MM.1S (cell line): Measurements from ENCODE around the gene BCL2L14.

Source experiments
- DNase-seq: peaks from one replicate; pipeline ENCODE4 v3.0.0-alpha.2; 2015
- H2AFZ ChIP-seq: fragments of 300-600 bp; sonication (generic); 2 replicates; pipeline ENCODE4 v1.6.0; 2016; ENCODE audit warnings: antibody characterized with exemption, low read length
- H3F3A ChIP-seq: fragments of 300-600 bp; sonication (generic); 2 replicates; pipeline ENCODE4 v1.6.1; 2016; ENCODE audit warnings: mild to moderate bottlenecking, antibody characterized with exemption, low read length, moderate library complexity, mixed read lengths; ENCODE audit not compliant: insufficient read depth
- H3K27ac ChIP-seq: fragments of 300-600 bp; sonication (generic); 2 replicates; pipeline ENCODE4 v1.5.1; 2016; ENCODE audit warnings: mild to moderate bottlenecking, low read length
- H3K27me3 ChIP-seq: fragments of 300-600 bp; sonication (generic); replicated peaks from 2 replicates; pipeline ENCODE4 v1.6.0; 2016; ENCODE audit warnings: low read length; ENCODE audit not compliant: insufficient read depth
- H3K36me3 ChIP-seq: fragments of 300-600 bp; sonication (generic); replicated peaks from 2 replicates; pipeline ENCODE4 v1.6.1; 2016; ENCODE audit warnings: mild to moderate bottlenecking, low read length, mixed read lengths; ENCODE audit not compliant: insufficient read depth
- H3K4me1 ChIP-seq: fragments of 300-600 bp; sonication (generic); 2 replicates; pipeline ENCODE4 v1.6.1; 2016; ENCODE audit warnings: low read length, mixed read lengths
- H3K4me2 ChIP-seq: fragments of 300-600 bp; sonication (generic); 2 replicates; pipeline ENCODE4 v1.6.0; 2016; ENCODE audit warnings: low read depth, low read length
- H3K4me3 ChIP-seq: fragments of 300-600 bp; sonication (generic); 2 replicates; pipeline ENCODE4 v1.5.1; 2016; ENCODE audit warnings: low read length, mixed read lengths
- H3K79me2 ChIP-seq: fragments of 300-600 bp; sonication (generic); 2 replicates; pipeline ENCODE4 v1.6.1; 2016; ENCODE audit warnings: mixed run types, low read length, mixed read lengths
- H3K9ac ChIP-seq: fragments of 300-600 bp; sonication (generic); 2 replicates; pipeline ENCODE4 v1.6.1; 2016; ENCODE audit warnings: low read length, mixed read lengths
- H3K9me2 ChIP-seq: fragments of 300-600 bp; sonication (generic); replicated peaks from 2 replicates; pipeline ENCODE4 v1.6.1; 2016; ENCODE audit warnings: mild to moderate bottlenecking, low read length, mixed read lengths; ENCODE audit not compliant: insufficient read depth
- H3K9me3 ChIP-seq: fragments of 300-600 bp; sonication (generic); replicated peaks from 2 replicates; pipeline ENCODE4 v1.6.1; 2016; ENCODE audit warnings: mild to moderate bottlenecking, low read length, mixed read lengths; ENCODE audit not compliant: insufficient read depth
- H4K20me1 ChIP-seq: fragments of 300-600 bp; sonication (generic); 2 replicates; pipeline ENCODE4 v1.6.1; 2016; ENCODE audit warnings: mild to moderate bottlenecking, low read length, moderate library complexity, mixed read lengths; ENCODE audit not compliant: insufficient read depth
- CTCF ChIP-seq: fragments of 300-600 bp; sonication (generic); IDR thresholded peaks from 2 replicates; pipeline ENCODE4 v1.5.1; 2016; ENCODE audit warnings: antibody characterized with exemption, low read length, mixed read lengths
- EZH2 ChIP-seq: fragments of 300-600 bp; sonication (generic); optimal IDR thresholded peaks from 2 replicates; pipeline ENCODE3; 2017; ENCODE audit warnings: low read depth, mild to moderate bottlenecking, antibody characterized with exemption, low read length, mixed read lengths
- EZH2phosphoT487 ChIP-seq: fragments of 300-600 bp; sonication (generic); IDR thresholded peaks from 2 replicates; pipeline ENCODE4 v1.6.1; 2018; ENCODE audit warnings: antibody characterized with exemption, low read length

Gene BCL2L14

DNA sequence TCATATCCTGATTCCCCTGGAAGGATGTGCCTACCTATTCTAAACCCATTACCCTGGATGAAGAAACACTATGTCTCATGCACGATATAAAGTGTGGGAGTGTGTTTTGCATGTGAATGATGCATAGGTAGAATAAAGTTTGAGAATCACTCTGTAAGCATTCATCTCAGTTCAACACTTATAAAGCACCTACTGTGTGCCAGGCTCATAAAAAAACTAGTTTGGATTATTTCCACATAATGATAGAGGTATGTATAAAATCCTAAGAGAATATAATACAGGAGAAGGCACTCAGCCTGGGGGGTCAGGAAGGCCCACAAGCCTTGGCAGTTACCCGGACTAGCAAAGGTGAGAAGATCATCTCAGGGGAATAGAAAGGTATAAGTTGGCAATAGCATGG, 41.1 kb upstream of the BCL2L14 start:
- Histone ChIP-seq H3K9ac (no peak overlapping the region), H3K9me2 (no peaks in the 10 kb centered on the region), H4K20me1 (no peaks in the 10 kb centered on the region), H3K27ac (no peak overlapping the region), H3K36me3 (no peaks in the 10 kb centered on the region), H3F3A (peaks cover 13% of the 10 kb centered on the region), H3K4me2 (no peak overlapping the region), H3K4me3 (no peak overlapping the region), H3K27me3 (no peaks in the 10 kb centered on the region), H3K9me3 (no peaks in the 10 kb centered on the region), H2AFZ (no peak overlapping the region), H3K4me1 (peaks cover 10% of the 10 kb centered on the region), H3K79me2 (no peaks in the 10 kb centered on the region)
- no peak for DNase-seq
- TF ChIP-seq CTCF, result no peak
- TF ChIP-seq EZH2, result no peak
- TF ChIP-seq EZH2phosphoT487, result no peak

- Histone ChIP-seq H3K27ac (no peak overlapping the region), H3K9ac (no peak overlapping the region)
These were observed 38.4 kb upstream of the BCL2L14 start for GRCh38 chr12:12032260-12032791.

GRCh38 chr12:12032851-12033797, 37.6 kb upstream of the BCL2L14 start:
- no peak overlapping the region for H3K9ac ChIP-seq
- H3K4me3 ChIP-seq, result peak overlapping the region; percentile 30
- peak overlapping the region; percentile 58 for H3K4me2 ChIP-seq
- H3K4me1 ChIP-seq, result no peaks in the 10 kb centered on the region
- no peak overlapping the region for H3K27ac ChIP-seq
- DNase-seq, result peak; percentile 66
- H3K79me2 ChIP-seq, result no peaks in the 10 kb centered on the region
- H2AFZ ChIP-seq, result peak overlapping the region; percentile 73
- TF ChIP-seq CTCF, result peak; percentile 88
- no peak for TF ChIP-seq EZH2
- H3F3A ChIP-seq, result no peaks in the 10 kb centered on the region
- no peaks in the 10 kb centered on the region for H3K27me3 ChIP-seq
- no peaks in the 10 kb centered on the region for H3K9me2 ChIP-seq
- H3K36me3 ChIP-seq, result no peaks in the 10 kb centered on the region
- H4K20me1 ChIP-seq, result no peaks in the 10 kb centered on the region
- no peaks in the 10 kb centered on the region for H3K9me3 ChIP-seq

More at GRCh38 chr12:12032260-12032791, 38.4 kb upstream of the BCL2L14 start:
- H3K4me1 ChIP-seq, result no peaks in the 10 kb centered on the region
- no peak overlapping the region for H3K4me3 ChIP-seq
- H2AFZ ChIP-seq, result peak overlapping the region; percentile 73; the same call in 1 of the 2 replicates
- H3K27me3 ChIP-seq, result no peaks in the 10 kb centered on the region
- no peaks in the 10 kb centered on the region for H3K36me3 ChIP-seq
- no peaks in the 10 kb centered on the region for H3F3A ChIP-seq
- H3K4me2 ChIP-seq, result peak overlapping the region; percentile 58; the same call in 1 of the 2 replicates
- H3K79me2 ChIP-seq, result no peaks in the 10 kb centered on the region
- TF ChIP-seq EZH2 (no peak), EZH2phosphoT487 (no peak), CTCF (no peak)
- no peak for DNase-seq
- H3K9me3 ChIP-seq, result no peaks in the 10 kb centered on the region
- no peaks in the 10 kb centered on the region for H4K20me1 ChIP-seq
- no peaks in the 10 kb centered on the region for H3K9me2 ChIP-seq
